Endometrial microvascular endothelial cells (primary cell): Measurements from ENCODE around the gene SOX21. TPM values are rescaled to one million over a fixed set of nuclear protein-coding genes. Genes with fewer than 3 reads are reported as not detected.

ENCODE experiments used
- in situ Hi-C: cut with HindIII; loops from 2 replicates; pipeline ENCODE4 v1.10.0; 2017; ENCODE audit warnings: low sequenced_read_pairs, low pct_unique_long_range_greater_than_20kb; ENCODE audit errors: inconsistent ontology term
- total RNA-seq: library from RNA; depleted of rRNA; stranded (reverse); fragments of >200 nt; gene quantifications from one replicate; pipeline ENCODE4 v1.2.3, GENCODE V29; 2015; ENCODE audit errors: inconsistent ontology term

SOX21 gene
- total RNA-seq, 1 donor from 2014 or later, result not detected

DNA sequence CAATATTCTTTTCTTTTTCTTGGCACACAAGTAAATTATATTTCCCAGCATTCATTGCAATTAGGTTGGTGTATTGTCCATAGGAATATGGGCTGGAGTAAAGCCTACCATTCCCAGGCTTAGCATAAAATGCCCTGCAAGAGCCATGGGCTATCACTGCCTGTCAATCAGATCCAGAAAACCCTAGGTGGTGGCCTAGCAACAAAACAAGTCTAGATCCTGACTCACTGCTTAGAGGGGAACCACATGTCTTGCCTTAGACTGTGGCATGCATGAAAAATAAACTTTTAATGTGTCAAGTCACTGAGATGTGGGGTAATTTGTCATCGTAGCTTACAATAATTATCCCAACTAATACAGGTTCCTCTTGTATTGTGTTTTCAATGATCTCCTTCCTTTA lies 16.2 kb downstream of the SOX21 start:
- in situ Hi-C loops, result no loop called here

DNA sequence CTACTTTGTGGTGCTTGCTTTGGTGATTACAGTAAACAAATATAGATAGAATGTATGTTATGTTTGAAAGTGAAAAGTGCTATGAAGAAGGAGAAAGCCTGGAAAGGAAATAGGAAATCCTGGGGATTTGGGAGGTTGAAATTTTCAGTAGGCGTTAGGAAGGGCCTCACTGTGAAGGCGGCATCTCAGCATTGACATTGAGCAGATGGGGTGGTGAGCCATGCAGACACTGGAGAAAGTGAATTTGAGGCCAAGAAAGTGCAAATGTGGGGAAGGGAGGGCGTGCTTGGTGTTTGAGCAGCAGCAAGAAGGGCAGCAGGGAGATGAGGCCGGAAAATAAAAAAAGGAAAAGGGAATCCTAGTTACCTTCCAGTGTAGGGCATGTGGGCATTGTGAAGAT lies 20.3 kb downstream of the SOX21 start:
- in situ Hi-C loops, result no loop called here

DNA sequence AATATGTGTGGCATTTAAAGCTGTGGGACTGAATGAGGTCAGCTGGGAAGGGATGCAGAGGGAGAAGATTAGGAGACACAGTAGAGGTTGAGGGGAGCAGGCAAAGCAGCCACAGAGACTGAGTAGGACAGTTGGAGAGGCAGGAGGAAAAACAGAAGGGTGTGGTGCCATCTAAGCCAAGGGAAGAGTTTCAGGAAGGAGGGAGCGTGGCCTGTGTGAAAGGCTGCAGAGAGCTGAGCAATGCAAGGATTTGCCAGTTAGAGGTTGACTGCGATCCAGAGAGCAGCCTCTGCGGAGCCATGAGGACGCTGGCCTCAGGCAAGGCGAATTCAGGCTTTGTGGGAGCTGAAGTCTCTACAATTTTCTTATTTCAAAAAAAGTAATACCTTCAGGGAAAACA lies 28.9 kb downstream of the SOX21 start:
- in situ Hi-C loops, result no loop called here

DNA sequence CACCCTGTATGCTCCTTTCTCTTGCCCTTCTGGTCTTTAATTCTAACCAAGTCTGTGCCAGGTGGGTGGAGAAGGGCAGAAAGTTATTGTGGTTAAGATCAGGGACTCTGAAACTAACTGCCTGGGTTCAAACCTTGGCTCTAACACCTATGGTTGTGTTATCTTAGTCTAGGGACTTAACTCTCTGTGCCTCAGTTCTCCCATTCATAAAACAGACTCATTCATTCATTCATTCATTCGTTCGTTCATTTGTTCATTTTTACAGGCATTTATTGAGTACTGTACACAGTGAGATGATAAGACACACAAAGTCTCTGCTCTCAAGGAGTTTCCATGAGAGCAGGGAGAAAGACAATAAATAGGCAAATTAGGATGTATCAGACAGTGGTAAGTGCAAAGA lies 30.1 kb downstream of the SOX21 start:
- in situ Hi-C loops, result no loop called here

DNA sequence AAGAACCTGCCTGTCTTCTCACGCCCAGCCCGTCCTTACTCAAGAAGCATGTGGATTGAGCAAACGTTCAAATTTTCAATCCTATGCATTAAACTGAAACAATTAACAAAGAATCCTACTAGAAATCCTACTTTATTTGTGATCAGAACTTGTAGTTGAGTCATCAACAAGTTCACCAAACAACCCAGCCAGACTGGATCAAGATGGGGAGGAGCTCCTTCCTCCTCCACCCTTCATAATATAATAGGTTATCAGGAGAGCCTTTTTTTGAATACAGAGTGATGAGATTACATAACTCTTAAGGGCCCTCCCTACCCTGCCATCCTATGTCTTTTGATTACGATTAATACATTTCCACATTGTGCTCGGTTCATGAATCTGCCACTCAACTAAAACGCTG lies 32.7 kb downstream of the SOX21 start:
- in situ Hi-C loops, result no loop called here

DNA sequence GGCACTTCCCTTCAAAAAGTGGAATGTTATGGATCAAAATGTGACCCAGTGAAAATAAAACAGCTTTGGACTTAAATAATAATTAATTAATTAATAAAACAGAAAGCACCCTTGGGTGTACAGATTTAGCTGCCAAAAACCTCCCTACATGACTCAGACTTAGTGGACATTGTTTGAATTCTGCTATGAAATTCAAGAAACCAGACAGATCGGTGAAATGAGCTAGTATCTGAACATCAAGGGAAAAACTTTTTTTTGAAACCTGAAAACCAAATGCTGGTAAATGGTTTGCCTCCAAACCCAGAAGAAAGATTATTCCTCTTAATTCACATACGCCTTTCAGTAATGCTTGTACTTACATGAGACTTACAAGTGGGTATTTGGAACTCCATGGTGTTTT lies 33.5 kb downstream of the SOX21 start:
- in situ Hi-C loops, result no loop called here

DNA sequence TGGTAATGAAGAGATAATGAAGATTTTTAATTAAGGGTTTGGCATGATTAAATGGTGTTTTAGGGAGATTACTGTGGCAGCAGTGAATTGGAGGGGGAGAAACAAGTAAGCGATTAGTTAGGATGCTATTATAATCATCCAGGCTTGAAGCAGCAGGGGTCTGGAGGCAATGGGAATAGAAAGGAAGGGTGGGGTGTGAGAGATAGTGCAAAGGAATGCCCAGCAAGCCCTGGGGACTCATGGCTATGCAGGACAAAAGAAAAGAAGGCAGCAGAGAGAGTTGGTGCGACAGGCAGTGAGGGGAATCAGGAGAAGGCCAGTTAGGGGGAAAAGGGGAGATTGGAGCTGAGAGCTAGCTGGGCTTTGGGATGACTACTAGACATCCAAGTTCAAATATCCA lies 34.5 kb downstream of the SOX21 start:
- in situ Hi-C loops, result no loop called here

DNA sequence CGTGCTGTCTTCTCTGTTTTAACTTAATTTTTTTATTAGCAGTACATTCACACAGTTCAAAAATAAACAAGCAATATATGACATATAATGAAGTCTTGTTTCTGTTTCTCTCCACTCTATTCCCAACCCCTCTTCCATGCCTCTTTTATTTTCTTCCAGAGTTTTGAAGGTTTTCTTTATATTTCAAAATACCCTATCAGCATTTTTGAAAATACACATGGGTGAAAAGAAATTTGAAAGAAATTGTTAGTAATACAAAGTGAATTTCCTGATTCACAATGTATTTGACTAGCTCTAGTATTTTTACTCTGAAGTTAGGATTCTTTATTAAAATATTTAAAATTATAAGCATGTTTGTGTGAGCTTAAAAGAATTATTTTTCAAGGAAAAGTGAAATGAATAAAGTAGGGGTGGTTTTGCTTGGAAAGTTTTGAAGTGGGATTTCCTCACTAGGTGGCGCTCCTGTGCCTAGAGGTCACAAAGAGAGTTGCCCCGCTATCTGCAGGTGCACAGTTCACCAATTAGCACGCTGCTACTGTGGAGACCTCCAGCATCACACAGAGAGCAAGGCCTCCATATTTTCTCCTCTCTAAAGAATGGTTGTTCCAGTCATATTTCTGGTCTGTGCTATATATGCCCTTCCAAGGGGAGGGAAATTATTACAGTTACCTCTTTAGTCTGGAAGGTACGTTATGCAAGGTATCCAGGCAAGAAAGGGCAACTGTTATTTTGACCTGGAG lies 37.6 kb downstream of the SOX21 start:
- in situ Hi-C loops, result no loop called here

DNA sequence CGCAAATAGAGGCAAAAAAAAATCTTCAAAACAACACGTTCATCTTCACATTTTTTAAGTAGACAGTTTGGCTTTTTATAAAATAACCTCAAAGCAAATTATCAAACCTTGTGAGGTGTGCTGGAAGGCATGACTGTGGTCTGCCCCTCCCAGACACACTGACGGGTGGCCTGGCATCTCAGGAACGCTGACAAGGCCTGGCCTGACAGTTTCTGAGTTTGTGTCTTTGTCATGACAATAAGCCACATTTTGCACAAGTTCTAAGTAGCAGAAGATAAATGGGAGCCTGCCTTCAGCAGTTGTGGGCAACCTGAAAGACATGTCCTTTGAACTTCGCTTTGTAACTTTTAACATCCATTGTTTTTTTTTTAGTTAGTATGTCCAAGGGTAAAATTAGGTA lies 38.5 kb downstream of the SOX21 start:
- in situ Hi-C loops, result no loop called here

DNA sequence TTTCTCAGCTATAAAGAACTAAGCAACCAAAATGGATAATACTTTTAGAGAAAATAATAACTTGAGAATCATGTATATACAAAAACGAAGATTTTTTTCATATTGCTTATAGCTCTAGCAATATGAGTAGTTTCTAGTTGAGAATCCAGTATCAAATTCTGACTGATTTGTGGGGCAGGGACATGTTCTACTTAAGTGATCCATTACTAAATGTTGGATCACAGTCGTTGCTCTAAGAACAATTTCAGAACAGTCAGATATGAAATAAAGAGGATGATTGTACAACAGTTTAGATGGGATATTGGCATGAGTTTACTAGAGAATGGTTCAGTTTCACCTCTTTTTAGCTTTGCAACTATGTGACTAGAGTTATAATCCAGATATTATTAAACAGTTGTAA lies 39.9 kb downstream of the SOX21 start:
- in situ Hi-C loops, result no loop called here

DNA sequence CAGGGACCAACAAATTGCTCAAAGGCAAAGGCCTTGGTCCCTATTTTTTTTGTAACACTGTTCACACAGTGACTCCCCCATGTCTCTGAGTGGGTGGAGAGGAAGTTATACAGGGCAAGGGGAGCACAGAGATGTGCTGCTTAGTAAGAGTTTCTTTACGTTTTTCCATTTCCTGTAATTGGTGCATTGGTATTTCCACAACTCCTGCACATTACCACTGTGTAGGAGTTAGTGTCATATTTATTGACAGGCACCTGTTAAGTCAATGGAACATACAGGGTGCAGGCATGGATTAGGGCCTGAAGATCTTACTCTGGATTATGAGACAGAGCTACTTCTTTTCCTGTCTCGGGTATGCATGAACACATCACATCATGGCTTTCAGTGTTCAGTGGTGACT lies 45.2 kb downstream of the SOX21 start:
- in situ Hi-C loops, result no loop called here

DNA sequence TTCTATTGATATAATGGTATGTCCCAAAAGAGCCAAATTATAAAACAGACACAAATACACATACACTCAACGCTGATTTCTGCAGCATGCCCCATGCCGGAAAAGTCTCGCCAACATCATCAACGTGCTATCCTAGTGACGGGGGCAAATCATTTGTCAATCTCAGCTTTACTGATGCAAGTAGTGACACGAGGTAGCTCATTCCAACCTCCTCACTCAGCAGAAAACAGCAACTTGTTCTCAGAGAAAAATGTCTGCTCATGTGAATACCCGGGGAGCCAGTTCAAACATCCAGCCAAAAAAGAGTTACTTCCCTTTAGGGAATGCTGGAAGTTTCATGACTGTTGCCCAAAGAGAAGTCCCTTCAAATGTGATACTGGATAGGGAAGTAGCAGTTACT lies 46.3 kb downstream of the SOX21 start:
- in situ Hi-C loops, result no loop called here

DNA sequence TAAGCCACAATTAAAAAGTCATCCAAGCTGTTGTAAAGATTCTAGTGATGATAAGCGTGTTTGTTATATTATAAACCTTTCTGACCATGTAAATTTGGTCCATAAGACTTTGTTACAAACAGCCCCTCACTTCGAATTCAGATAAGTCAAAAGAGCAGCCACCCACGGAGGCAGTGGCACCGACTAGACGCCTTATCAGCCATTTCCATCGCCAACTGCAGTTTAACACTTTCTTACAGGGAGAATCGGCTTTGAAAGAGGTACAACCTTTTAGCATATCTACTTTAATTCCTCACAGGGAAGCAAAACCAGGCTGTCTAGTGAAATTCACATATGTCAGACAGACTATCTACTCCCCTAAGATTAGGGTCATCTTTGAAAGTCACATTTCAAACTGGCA lies 47.5 kb downstream of the SOX21 start:
- in situ Hi-C loops, result no loop called here

DNA sequence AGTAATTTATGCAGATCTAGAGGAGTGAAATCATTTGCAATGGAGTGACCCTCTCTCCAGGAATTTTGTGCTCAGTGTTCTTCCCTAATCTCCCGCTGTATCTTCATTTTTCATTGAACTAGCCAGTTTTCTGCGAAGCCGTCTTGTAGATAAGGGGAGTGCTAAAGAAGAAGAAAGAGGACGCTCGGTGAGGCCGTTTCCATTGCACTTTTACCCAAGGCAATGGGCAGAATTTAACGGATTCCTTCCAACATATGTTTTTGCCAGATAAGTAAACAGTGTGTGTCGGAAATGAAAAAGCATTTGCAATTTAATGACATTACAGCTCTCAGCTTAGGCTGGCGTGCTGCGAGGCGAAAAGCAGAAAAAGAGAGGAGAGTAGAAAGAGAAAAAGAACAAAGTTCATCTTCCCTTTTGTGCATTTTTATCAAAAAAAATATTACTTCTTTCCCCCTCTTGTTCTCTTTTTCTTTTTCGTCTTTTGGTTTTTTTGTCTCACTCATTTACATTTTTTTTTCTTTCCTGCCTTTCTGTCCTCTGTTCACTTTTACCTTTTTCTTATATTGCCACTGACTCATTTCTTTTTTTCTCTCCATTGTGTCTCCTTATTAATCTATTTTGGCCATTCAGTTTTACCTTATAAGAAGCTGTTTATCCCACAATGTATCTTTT lies 49.9 kb downstream of the SOX21 start:
- in situ Hi-C loops, result no loop called here

DNA sequence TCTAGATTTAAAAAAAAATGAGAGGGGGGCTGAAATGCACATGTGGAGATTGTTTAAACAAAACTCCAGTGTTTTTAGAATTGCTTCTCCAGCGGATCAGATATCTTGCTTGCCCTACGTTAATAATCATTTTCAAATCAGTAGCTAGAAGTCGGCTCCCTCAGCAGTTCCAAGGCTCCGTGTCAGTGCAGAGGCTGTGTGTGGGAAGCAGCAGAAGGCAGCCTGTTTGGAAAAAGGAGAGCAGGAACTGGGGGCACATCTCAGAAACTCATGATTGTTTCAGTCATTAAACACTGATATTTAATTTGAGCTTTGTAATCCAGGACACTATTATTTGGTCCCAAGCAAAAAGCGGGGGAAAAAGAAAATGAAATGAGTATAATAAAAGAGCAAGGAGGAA lies 50.9 kb downstream of the SOX21 start:
- in situ Hi-C loops, result no loop called here

DNA sequence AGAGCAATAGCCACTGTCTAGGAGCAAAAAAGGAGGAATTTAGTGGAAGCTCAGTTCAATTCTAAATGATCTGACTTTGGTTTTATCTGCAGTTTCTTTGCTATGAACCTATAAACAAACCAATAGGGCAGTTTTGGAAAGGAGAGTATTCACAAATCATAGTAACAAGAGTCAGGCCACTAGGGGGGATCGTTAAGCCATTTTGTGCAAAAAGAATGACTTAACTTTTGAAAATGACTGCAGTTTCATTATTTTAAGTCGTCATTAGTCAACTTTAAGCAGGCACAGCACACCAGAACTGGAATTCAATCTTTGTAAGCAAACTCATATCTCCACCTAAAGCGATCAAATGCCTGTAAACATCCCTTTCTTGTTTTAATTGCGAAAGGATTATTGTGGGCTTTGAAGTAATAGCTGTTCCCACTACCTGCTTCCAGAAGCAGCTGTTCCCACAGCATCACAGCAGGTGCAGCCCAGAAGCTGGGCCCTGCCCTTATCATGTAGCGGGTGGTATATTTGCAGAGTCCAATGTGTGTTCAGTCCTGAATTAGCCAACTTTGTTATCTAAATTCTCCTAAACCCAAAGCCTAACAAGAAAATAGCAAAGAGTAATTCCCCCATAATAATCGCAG lies 51.5 kb downstream of the SOX21 start:
- in situ Hi-C loops, result no loop called here

Other genes with a start within 250 kb of the SOX21 start
- gene DCT, start 232.9 kb downstream of the SOX21 start, total RNA-seq, result not detected
- gene TGDS, start 116.4 kb downstream of the SOX21 start, total RNA-seq, result 26.2 TPM
- 15.3 TPM for gene GPR180, start 110.7 kb downstream of the SOX21 start, total RNA-seq